DOHH2 (cell line): ENCODE measurements around the gene GRID1.

Experiments
- H3F3A ChIP-seq: fragments of 200-600 bp; sonication (generic), shearing (Covaris generic); 2 replicates; pipeline ENCODE4 v1.6.0; 2016; ENCODE audit warnings: antibody characterized with exemption, mild to moderate bottlenecking; ENCODE audit not compliant: control insufficient read depth, insufficient read depth
- H3K27ac ChIP-seq: fragments of 200-600 bp; sonication (generic); 2 replicates; pipeline ENCODE4 v1.5.1; 2014; ENCODE audit warnings: low read depth, mild to moderate bottlenecking, low read length, moderate library complexity
- H3K27me3 ChIP-seq: fragments of 200-600 bp; sonication (generic); 2 replicates; pipeline ENCODE4 v1.6.1; 2014; ENCODE audit warnings: mild to moderate bottlenecking, low read length, mixed read lengths; ENCODE audit not compliant: control insufficient read depth
- H3K36me3 ChIP-seq: fragments of 200-600 bp; sonication (generic); 2 replicates; pipeline ENCODE4 v1.6.1; 2014; ENCODE audit warnings: mild to moderate bottlenecking, low read length, moderate library complexity, mixed read lengths; ENCODE audit not compliant: control insufficient read depth
- H3K4me1 ChIP-seq: fragments of 200-600 bp; sonication (generic); 2 replicates; pipeline ENCODE4 v1.6.1; 2014; ENCODE audit warnings: mild to moderate bottlenecking, low read length, mixed read lengths; ENCODE audit not compliant: control insufficient read depth
- H3K4me2 ChIP-seq: fragments of 200-600 bp; sonication (generic); 2 replicates; pipeline ENCODE4 v1.6.0; 2014; ENCODE audit warnings: mild to moderate bottlenecking, low read length, moderate library complexity
- H3K4me3 ChIP-seq: fragments of 200-600 bp; sonication (generic); 2 replicates; pipeline ENCODE4 v1.5.1; 2014; ENCODE audit warnings: mild to moderate bottlenecking, low read length, mixed read lengths
- H3K79me2 ChIP-seq: fragments of 200-600 bp; sonication (generic); 2 replicates; pipeline ENCODE4 v1.6.1; 2014; ENCODE audit warnings: mild to moderate bottlenecking, low read length, mixed read lengths; ENCODE audit not compliant: control insufficient read depth
- H3K9me2 ChIP-seq: fragments of 200-600 bp; sonication (generic); replicated peaks from 2 replicates; pipeline ENCODE4 v1.6.1; 2014; ENCODE audit warnings: mild to moderate bottlenecking, low read length, mixed read lengths; ENCODE audit not compliant: control insufficient read depth
- H3K9me3 ChIP-seq: fragments of 200-600 bp; sonication (generic); 2 replicates; pipeline ENCODE4 v1.6.1; 2014; ENCODE audit warnings: antibody characterized with exemption, low read length, mixed read lengths; ENCODE audit not compliant: control insufficient read depth, insufficient read depth
- H4K20me1 ChIP-seq: fragments of 200-600 bp; sonication (generic); 2 replicates; pipeline ENCODE4 v1.6.0; 2014; ENCODE audit warnings: low read depth, mild to moderate bottlenecking, antibody characterized with exemption, low read length, moderate library complexity; ENCODE audit not compliant: control insufficient read depth, insufficient read depth
- CTCF ChIP-seq: fragments of 200-600 bp; sonication (generic); IDR thresholded peaks from one replicate; pipeline ENCODE4 v1.5.1; 2014; ENCODE audit warnings: antibody characterized with exemption, mild to moderate bottlenecking, low read depth, low read length; ENCODE audit not compliant: poor library complexity, severe bottlenecking
- EZH2phosphoT487 ChIP-seq: fragments of 200-600 bp; sonication (generic); IDR thresholded peaks from 2 replicates; pipeline ENCODE4 v1.6.1; 2017; ENCODE audit warnings: borderline replicate concordance, mild to moderate bottlenecking, antibody characterized with exemption, low read length, moderate library complexity, mixed read lengths

Gene GRID1

GRCh38 chr10:86051586-86051985 lies 315.0 kb downstream of the GRID1 start:
- TF ChIP-seq CTCF, result no peak
- H3K4me1 ChIP-seq, result no peaks in the 10 kb centered on the region
- no peaks in the 10 kb centered on the region for H3K9me2 ChIP-seq
- no peak overlapping the region for H3K4me2 ChIP-seq
- no peaks in the 10 kb centered on the region for H3K79me2 ChIP-seq
- H3K27ac ChIP-seq, result no peak overlapping the region
- H3K27me3 ChIP-seq, result no peaks in the 10 kb centered on the region
- no peak overlapping the region for H3K4me3 ChIP-seq
- H3K9me3 ChIP-seq, result no peaks in the 10 kb centered on the region
- no peaks in the 10 kb centered on the region for H3K36me3 ChIP-seq
- no peaks in the 10 kb centered on the region for H3F3A ChIP-seq
- H4K20me1 ChIP-seq, result no peaks in the 10 kb centered on the region

GRCh38 chr10:86049442-86049841 lies 317.2 kb downstream of the GRID1 start:
- H3K4me2 ChIP-seq, result no peak overlapping the region
- H4K20me1 ChIP-seq, result no peaks in the 10 kb centered on the region
- H3K4me1 ChIP-seq, result no peaks in the 10 kb centered on the region
- no peaks in the 10 kb centered on the region for H3K27me3 ChIP-seq
- H3K9me3 ChIP-seq, result no peaks in the 10 kb centered on the region
- H3K4me3 ChIP-seq, result no peak overlapping the region
- no peaks in the 10 kb centered on the region for H3F3A ChIP-seq
- no peaks in the 10 kb centered on the region for H3K36me3 ChIP-seq
- TF ChIP-seq EZH2phosphoT487, result no peak
- TF ChIP-seq CTCF, result no peak
- H3K27ac ChIP-seq, result no peak overlapping the region
- no peaks in the 10 kb centered on the region for H3K9me2 ChIP-seq
- no peaks in the 10 kb centered on the region for H3K79me2 ChIP-seq

- Histone ChIP-seq H4K20me1 (no peaks in the 10 kb centered on the region), H3F3A (no peaks in the 10 kb centered on the region), H3K27ac (no peak overlapping the region), H3K4me3 (no peak overlapping the region), H3K36me3 (no peaks in the 10 kb centered on the region), H3K9me2 (no peaks in the 10 kb centered on the region), H3K79me2 (no peaks in the 10 kb centered on the region), H3K27me3 (no peaks in the 10 kb centered on the region), H3K4me1 (no peaks in the 10 kb centered on the region), H3K9me3 (no peaks in the 10 kb centered on the region), H3K4me2 (no peak overlapping the region)
- TF ChIP-seq EZH2phosphoT487, result no peak
- no peak for TF ChIP-seq CTCF
These were observed 317.6 kb downstream of the GRID1 start for GRCh38 chr10:86048973-86049372.

GRCh38 chr10:86048571-86048970 lies 318.0 kb downstream of the GRID1 start:
- H4K20me1 ChIP-seq, result no peaks in the 10 kb centered on the region
- H3F3A ChIP-seq, result no peaks in the 10 kb centered on the region
- H3K4me1 ChIP-seq, result no peaks in the 10 kb centered on the region
- H3K79me2 ChIP-seq, result no peaks in the 10 kb centered on the region
- H3K9me2 ChIP-seq, result no peaks in the 10 kb centered on the region
- no peaks in the 10 kb centered on the region for H3K36me3 ChIP-seq
- H3K4me2 ChIP-seq, result no peak overlapping the region
- H3K4me3 ChIP-seq, result no peak overlapping the region
- no peak overlapping the region for H3K27ac ChIP-seq
- H3K9me3 ChIP-seq, result no peaks in the 10 kb centered on the region
- H3K27me3 ChIP-seq, result no peaks in the 10 kb centered on the region
- TF ChIP-seq CTCF, result no peak
- TF ChIP-seq EZH2phosphoT487, result no peak
